HCT116 (cell line): Measurements from ENCODE around the gene TTR.

Experiments
- CTCF ChIP-seq, 3 experiments: fragments of 200-600 bp in 1 of 3; sonication (generic) in 1 of 3; IDR thresholded peaks in 2 of 3; conservative IDR thresholded peaks in 1 of 3; 2 replicates each; pipeline ENCODE4 v1.5.1; 2012 to 2017; ENCODE audit warnings: low read depth in 2 of 3, low read length in 2 of 3, antibody characterized with exemption in 1 of 3, borderline replicate concordance in 1 of 3, control low read depth in 1 of 3, mild to moderate bottlenecking in 1 of 3, mixed read lengths in 1 of 3, mixed run types in 1 of 3, moderate library complexity in 1 of 3; ENCODE audit not compliant: insufficient read depth in 1 of 3
- EZH2 ChIP-seq: fragments of 200-600 bp; sonication (generic); IDR thresholded peaks from 2 replicates; pipeline ENCODE4 v1.6.1; 2017; ENCODE audit warnings: antibody characterized with exemption, mixed run types
- EZH2phosphoT487 ChIP-seq: fragments of 200-600 bp; IDR thresholded peaks from 2 replicates; pipeline ENCODE4 v1.6.1; 2018; ENCODE audit warnings: antibody characterized with exemption, borderline replicate concordance
- POLR2A ChIP-seq: IDR thresholded peaks from 2 replicates; pipeline ENCODE4 v1.7.0; 2011; ENCODE audit warnings: borderline replicate concordance; ENCODE audit not compliant: insufficient read depth, insufficient read length; ENCODE audit errors: extremely low read depth
- SP1 ChIP-seq: IDR thresholded peaks from 2 replicates; pipeline ENCODE4 v1.6.1; 2012; ENCODE audit warnings: low read depth
- ZNF274 ChIP-seq: fragments of 200-500 bp; sonication (Bioruptor generic); IDR thresholded peaks from 2 replicates; pipeline ENCODE4 v1.6.1; 2014; ENCODE audit warnings: mild to moderate bottlenecking, low read depth, low read length, inconsistent platforms

- TF ChIP-seq EZH2 (no peak), CTCF (IDR thresholded peaks at IDR 0.05 in 2 of 3, conservative IDR thresholded peaks at IDR 0.05 in 1 of 3; ENCODE audit: borderline replicate concordance in 1 of 3, insufficient read depth in 1 of 3, low read depth in 2 of 3, low read length in 2 of 3) (no peak), EZH2phosphoT487 (no peak), SP1 (no peak), ZNF274 (no peak), POLR2A (no peak)
Measured at GRCh38 chr18:31566576-31567306, 24.9 kb upstream of the TTR start.
